Endodermal cell (in vitro differentiated cells): ENCODE measurements around the gene SDK1. TPM values are rescaled to one million over a fixed set of nuclear protein-coding genes. Genes with fewer than 3 reads are reported as not detected.
A peak's percentile ranks its signal among the peaks of the same experiment; 100 is the strongest.

Experiments
- DNase-seq: peaks from one replicate; pipeline ENCODE4 v3.0.0-alpha.2; 2017
- H3K27ac ChIP-seq: 2 replicates; pipeline ENCODE4 v1.5.1; 2013; ENCODE audit warnings: mild to moderate bottlenecking, low read depth, low read length, moderate library complexity
- H3K27me3 ChIP-seq: 2 replicates; pipeline ENCODE4 v1.6.1; 2013; ENCODE audit warnings: mild to moderate bottlenecking, low read length, moderate library complexity; ENCODE audit not compliant: insufficient read depth, control insufficient read depth, poor library complexity, severe bottlenecking
- H3K36me3 ChIP-seq: 2 replicates; pipeline ENCODE4 v1.7.0; 2013; ENCODE audit warnings: mild to moderate bottlenecking, low read length, moderate library complexity; ENCODE audit not compliant: control insufficient read depth, insufficient read depth
- H3K4me1 ChIP-seq: one replicate; pipeline ENCODE4 v1.7.0; 2013; ENCODE audit warnings: low read length; ENCODE audit not compliant: control insufficient read depth, insufficient read depth
- H3K4me3 ChIP-seq: 2 replicates; pipeline ENCODE4 v1.5.1; 2013; ENCODE audit warnings: mild to moderate bottlenecking, low read length, moderate library complexity
- H3K9ac ChIP-seq: 2 replicates; pipeline ENCODE4 v1.6.1; 2013; ENCODE audit warnings: mild to moderate bottlenecking, low read length, moderate library complexity; ENCODE audit not compliant: poor library complexity, severe bottlenecking; ENCODE audit errors: extremely low read depth
- H3K9me3 ChIP-seq: 2 replicates; pipeline ENCODE4 v1.6.1; 2013; ENCODE audit warnings: mild to moderate bottlenecking, low read length, moderate library complexity; ENCODE audit not compliant: control insufficient read depth
- H3K27ac Mint-ChIP-seq: 2 replicates; pipeline ENCODE4 v1.8.0; 2020; ENCODE audit warnings: mixed read lengths
- H3K27me3 Mint-ChIP-seq: 2 replicates; pipeline ENCODE4 v1.8.0; 2021; ENCODE audit warnings: mild to moderate bottlenecking, mixed read lengths; ENCODE audit not compliant: insufficient read depth
- H3K36me3 Mint-ChIP-seq: 2 replicates; pipeline ENCODE4 v1.8.0; 2020; ENCODE audit warnings: low read depth, mixed read lengths
- H3K4me1 Mint-ChIP-seq: 2 replicates; pipeline ENCODE4 v1.8.0; 2020; ENCODE audit warnings: mixed read lengths
- H3K4me3 Mint-ChIP-seq: 2 replicates; pipeline ENCODE4 v1.8.0; 2020; ENCODE audit warnings: mild to moderate bottlenecking, moderate library complexity, mixed read lengths
- H3K9me3 Mint-ChIP-seq: 2 replicates; pipeline ENCODE4 v1.8.0; 2020; ENCODE audit warnings: mild to moderate bottlenecking, mixed read lengths
- CTCF ChIP-seq: fragments of 200-600 bp; sonication (generic); conservative IDR thresholded peaks from 2 replicates; pipeline ENCODE4 v1.5.0; 2021; ENCODE audit warnings: antibody characterized with exemption, mild to moderate bottlenecking
- WGBS, 2 experiments: methylation state at CpG; one replicate each; pipeline versions ENCODE4 v1.1.5 to v1.1.7; 2013; ENCODE audit warnings: missing lambda C conversion rate in 2 of 2, mixed read lengths in 1 of 2; ENCODE audit not compliant: insufficient coverage in 1 of 2, insufficient read length in 1 of 2; 5-methylcytosine and 5-hydroxymethylcytosine counted together
- total RNA-seq, 2 donors: library from RNA; stranded (reverse); fragmentation: NEBNext Ultra II Directional in 1 of 2; extraction: Animal tissue kit (Norgen Biotek cat#: 25700) in 1 of 2; gene quantifications; 2 replicates in 1 of 2; 3 replicates in 1 of 2; pipeline ENCODE4 v1.2.1, GENCODE V29; 2021

Gene SDK1
- total RNA-seq, 2 donors from 2014 or later = 22.7 to 23.1 TPM

DNA sequence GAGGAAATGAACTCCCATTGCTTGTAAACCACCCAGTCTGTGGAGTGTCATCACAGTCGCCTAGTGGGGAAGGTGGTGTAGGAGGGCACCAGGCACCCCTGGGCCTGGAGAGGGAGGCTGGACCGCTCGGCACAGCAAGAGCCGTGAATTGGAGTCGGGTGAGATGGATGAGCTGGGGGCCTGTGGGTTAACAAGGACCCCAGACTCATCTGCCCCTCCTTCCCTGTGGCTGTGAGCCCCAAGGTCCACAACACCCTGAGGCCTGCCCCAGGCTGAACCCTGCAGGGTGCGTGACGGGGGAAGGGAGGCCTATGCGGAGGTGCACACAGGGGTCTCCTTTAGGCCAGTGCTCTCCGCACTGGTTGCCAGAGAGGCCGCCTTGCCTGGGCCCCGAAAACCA is 799.6 kb downstream of the SDK1 start:
- no peak for TF ChIP-seq CTCF
- peaks cover 4% of the 10 kb centered on the region for H3K36me3 Mint-ChIP-seq
- Histone ChIP-seq H3K27ac (no peak overlapping the region), H3K9ac (no peak overlapping the region), H3K9me3 (no peaks in the 10 kb centered on the region), H3K4me3 (no peak overlapping the region), H3K36me3 (no peaks in the 10 kb centered on the region), H3K4me1 (no peaks in the 10 kb centered on the region), H3K27me3 (no peaks in the 10 kb centered on the region)
- no peak overlapping the region for H3K27ac Mint-ChIP-seq
- WGBS, 2 experiments = 93% methylated on average over 11 of the region's 11 CpGs; no CpG with 5 or more reads in 1 of the 2 experiments
- DNase-seq = no peak
- no peaks in the 10 kb centered on the region for H3K27me3 Mint-ChIP-seq
- no peak overlapping the region for H3K4me3 Mint-ChIP-seq
- peaks cover 7% of the 10 kb centered on the region for H3K9me3 Mint-ChIP-seq
- peaks cover 8% of the 10 kb centered on the region for H3K4me1 Mint-ChIP-seq

DNA sequence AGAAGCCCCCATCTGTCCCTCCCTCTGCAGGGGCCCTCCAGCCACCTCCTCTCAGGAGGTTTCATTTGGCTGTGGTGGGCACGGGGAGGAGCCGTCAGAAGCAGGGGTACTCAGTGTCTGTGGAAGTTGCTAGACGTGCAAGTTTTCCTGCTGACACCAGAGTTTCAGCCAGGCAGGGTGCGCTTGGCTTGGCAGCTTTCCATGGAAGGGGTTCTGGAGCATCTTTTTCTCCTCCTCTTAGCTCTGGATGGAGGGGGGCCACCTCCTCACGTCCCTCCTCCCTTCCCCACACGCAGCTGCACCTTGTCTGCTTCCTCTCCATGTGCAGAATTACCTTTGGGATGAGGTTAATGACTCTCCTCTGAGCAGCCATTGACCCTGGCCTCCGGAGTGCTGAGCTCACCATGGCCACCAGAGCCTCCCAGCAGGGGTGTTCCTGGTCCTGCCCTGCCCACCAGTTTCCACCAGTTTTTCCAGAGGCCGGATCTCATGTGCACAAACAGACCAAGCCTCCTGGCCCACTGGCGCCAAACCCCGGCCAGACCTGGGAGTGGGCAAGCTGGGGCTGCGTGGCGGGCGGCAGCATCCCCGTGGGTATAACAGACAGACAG is 801.3 kb downstream of the SDK1 start:
- Histone ChIP-seq H3K27ac (peak overlapping the region; percentile 26), H3K4me3 (no peak overlapping the region), H3K4me1 (no peaks in the 10 kb centered on the region), H3K9ac (no peak overlapping the region), H3K27me3 (no peaks in the 10 kb centered on the region), H3K36me3 (no peaks in the 10 kb centered on the region), H3K9me3 (no peaks in the 10 kb centered on the region)
- peaks cover 7% of the 10 kb centered on the region for H3K9me3 Mint-ChIP-seq
- no peaks in the 10 kb centered on the region for H3K27me3 Mint-ChIP-seq
- H3K36me3 Mint-ChIP-seq = peaks cover 4% of the 10 kb centered on the region
- H3K27ac Mint-ChIP-seq = no peak overlapping the region
- peaks cover 11% of the 10 kb centered on the region for H3K4me1 Mint-ChIP-seq
- no peak for TF ChIP-seq CTCF
- no peak for DNase-seq
- no peak overlapping the region for H3K4me3 Mint-ChIP-seq
- WGBS, 2 experiments = 92 to 96% methylated on average over 13 to 14 of the region's 14 CpGs

- no peaks in the 10 kb centered on the region for H3K36me3 ChIP-seq
- Mint-ChIP-seq H3K4me3 (no peak overlapping the region), H3K27ac (no peak overlapping the region), H3K9me3 (peaks cover 7% of the 10 kb centered on the region), H3K36me3 (peaks cover 4% of the 10 kb centered on the region), H3K27me3 (no peaks in the 10 kb centered on the region), H3K4me1 (peaks cover 11% of the 10 kb centered on the region)
- H3K9ac ChIP-seq = no peak overlapping the region
- no peak overlapping the region for H3K4me3 ChIP-seq
- no peaks in the 10 kb centered on the region for H3K9me3 ChIP-seq
- no peaks in the 10 kb centered on the region for H3K4me1 ChIP-seq
- DNase-seq = peak; percentile 62
- H3K27ac ChIP-seq = no peak overlapping the region
- no peaks in the 10 kb centered on the region for H3K27me3 ChIP-seq
- peak; percentile 60 for TF ChIP-seq CTCF
- 88% methylated on average over 16 to 17 of the region's 17 CpGs for WGBS, 2 experiments
Observed at GRCh38 chr7:4103352-4104091, 802.5 kb downstream of the SDK1 start.
